ENCODE results near the gene VGF.

VGF gene

DNA sequence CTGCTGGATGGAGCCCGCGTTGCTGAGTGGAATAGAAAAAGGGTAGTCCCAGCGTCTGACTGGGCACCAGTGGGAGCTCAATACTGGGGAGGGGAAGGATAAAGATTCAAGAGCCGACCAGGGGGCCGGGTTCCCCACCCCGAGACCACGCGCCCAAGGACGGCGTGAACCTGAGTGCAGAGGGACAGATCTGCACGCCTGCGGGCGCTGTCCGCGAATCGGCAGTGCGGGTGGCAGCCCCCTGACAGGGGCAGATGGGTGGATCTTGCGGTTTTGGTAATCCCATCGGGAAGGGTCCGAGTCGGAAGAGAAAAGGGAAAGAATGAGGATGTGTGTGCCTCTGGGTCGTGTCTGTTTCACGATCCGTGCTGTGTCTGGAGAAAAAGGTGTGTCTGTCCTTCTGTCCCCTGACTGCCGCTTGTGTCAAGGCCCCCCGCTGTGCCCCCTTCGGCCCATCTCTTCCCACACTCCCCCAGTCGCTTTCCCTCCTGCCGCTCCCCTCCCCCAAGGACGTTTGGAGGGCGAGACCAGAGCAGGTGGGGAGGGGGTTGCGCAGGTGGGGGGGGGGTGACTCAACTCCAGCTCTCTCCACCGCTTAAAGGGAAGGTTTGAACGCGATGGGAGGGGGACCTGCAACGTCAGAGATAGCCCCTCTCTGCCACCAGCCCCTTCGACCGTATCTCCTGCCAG lies 734 bp upstream of the VGF start:
- no peak for DNase-seq (ENCODE audit: low read depth)

DNA sequence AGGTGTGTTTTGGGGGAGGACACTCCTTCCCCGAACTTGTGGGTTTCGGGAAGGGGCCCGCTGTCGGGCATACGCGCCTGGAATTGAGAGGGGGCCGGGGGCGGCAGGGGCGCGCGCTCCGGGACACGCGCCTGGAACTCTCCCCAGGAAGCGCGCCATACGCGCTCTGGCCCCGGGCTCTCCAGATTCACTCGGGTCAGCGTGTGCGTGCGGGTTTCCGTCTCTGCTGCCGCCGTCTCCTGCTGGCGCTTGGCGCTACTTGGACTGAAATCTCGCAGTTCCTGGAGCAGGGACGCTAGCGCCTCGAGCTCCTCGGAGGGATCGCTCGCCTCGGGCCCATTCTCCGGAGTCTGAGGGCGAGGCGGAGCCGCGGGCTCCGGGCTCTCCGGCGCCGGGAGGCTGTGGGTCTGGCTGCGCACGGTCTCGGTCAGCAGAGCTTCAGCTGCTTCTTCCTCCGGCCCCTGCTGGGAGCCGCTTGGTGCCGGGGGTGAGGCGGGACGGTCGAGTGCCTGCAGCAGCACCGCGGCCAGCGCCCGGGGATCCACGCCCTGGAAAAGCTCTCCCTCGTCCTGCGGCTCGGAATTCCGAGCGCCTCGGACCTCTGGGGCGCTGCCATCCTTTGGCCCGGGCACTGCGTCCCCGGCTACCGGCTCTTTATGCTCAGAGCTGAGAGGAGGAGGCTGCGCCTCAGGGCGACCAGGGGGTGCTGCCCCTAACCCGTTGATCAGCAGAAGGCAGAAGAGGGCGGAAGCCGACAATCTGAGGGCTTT lies 1.1 kb downstream of the VGF start:
- DNase-seq (ENCODE audit: low read depth), result peak; percentile 77

- DNase-seq (ENCODE audit: low read depth), result peak; percentile 42
Measured at GRCh38 chr7:101163279-101164070, 1.9 kb downstream of the VGF start.

DNA sequence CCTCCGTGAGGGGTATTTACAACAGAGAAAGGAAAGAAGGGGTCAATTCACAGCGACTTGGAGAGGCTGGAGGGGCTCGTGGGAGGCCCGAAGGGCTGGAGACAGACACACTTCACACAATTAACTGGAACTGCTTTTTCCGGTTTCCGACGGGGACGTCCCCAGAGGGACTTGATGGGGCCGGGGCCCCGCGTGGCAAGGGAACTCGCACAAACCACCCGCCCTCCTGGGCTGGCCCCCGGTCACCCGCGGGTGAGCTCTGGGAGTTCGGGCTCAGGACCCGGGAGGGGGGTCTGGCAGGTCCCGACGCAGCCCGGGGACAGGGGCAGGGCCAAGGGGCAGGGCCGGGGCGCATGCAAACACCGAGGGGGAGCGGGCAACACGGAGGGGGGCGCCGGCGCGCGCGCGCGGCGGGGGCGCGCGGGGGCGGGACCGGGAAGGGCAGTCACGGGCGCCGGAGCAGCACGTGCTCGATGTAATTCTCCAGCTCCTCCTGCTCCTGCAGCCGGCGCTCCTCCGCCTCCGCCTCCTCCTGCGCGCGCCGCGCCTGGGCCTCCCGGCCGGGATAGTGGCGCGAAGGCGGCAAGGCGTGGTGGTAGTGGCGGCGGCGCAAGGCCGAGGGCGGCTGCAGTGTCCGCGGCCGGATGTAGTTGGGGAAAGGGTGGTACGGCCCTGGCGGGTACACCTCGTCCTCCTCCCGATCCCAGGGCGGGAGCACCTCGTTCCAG lies 2.7 kb downstream of the VGF start:
- peak; percentile 62 for DNase-seq (ENCODE audit: low read depth)

DNA sequence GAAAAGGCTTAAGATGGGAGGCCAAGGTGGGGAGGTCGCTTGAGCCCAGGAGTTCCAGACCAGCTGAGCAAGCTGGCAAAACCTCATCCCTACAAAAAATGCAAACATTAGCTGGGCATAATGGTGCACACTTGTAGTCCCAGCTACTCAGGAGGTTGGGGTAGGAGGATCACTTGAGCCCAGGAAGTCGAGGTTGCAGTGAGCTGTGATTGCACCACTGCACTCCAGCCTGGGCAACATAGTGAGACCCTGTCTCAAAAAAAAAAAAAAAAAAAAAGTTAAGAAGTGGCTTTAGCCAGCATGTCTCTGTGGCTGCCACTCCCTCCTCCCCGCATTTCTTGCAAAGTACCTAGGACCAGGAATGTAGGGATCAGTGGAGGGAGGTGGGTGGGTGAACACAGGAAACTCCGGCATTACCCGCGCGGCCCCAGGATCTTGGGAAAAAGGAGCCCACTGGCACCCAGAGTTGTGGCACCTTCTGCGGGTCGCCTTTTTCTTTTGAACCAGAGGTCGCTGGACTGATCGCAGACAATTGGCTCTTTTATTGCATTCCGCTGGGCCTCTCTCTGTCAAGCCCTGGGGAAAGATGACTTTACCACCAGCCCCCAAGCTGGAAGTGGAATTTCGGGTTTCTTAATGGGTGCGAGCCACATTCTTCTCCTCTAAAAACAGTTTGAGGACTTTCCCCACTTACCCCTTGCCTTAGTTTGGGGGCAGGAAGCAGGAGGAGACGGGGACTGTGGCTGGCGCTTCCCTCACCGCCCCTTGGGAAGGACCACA lies 3.5 kb downstream of the VGF start:
- no peak for DNase-seq (ENCODE audit: low read depth)

GRCh38 chr7:101160910-101161309 lies 4.5 kb downstream of the VGF start:
- DNase-seq (ENCODE audit: low read depth), result no peak

DNA sequence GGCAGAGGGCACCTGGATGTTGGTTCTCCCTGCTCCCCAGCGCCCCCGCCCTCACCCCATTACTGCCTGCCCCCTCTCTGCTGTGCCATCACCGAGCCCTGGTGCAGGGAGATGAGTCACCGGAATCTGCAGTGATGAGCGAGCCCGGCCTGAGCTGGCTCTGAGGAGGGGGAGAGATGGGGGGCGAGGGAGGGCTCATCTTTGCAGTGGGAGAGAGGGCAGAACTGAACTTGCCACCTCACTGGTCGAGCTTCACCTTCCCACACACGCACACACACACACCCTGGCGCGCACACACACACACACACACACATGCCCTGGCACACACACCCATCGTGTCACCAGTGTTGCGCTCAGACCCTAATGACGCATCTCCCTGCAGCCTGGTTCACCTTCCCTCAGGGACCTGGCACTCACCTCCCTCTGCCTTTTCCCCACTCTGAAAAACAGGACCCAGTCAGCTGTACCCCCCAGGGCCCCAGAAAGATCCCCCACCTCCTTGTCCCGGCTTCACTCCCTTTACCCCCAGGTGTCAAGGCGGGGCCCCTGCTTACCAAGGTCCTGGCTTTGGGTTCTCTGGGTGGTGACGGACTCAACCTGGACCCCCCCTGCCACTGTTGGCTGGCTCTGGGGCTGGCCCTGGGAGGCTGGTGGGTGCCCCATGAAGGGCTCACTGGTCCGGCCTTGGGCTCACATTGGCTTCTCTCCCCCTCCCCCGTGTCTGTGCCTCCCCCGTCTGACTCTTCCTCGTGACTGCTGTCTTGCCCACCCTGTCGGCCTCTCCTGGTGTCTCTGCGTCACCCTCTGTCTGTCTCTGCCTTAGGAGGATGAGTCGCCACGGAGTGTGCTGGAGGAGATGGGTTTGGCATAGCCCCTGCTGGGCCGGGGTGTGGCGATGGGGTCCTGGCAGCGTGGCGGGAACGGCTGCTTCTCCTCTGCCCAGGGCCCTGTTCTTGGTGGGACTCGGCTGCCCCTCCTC lies 5.4 kb downstream of the VGF start:
- peak; percentile 35 for DNase-seq (ENCODE audit: low read depth)

- DNase-seq (ENCODE audit: low read depth), result no peak
Measured at GRCh38 chr7:101156866-101157589, 8.3 kb downstream of the VGF start.

DNA sequence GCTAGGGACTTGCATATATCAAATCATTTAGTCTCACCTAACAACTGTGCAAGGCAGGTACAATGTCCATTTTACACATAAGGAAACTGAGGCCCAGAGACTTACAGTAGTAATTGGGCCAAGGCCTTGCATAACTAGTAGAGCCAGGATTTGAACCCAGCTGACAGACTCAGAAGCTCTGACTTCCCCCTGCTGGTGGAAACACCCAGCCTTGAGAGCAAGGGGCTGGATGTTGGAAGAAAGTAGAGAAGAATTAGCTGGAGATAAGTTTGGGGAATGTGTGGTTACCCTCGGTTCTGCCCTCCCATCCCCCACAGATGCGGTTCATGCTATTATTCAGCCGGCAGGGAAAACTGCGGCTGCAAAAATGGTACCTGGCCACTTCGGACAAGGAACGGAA lies 9.1 kb downstream of the VGF start:
- peak; percentile 27 for DNase-seq (ENCODE audit: low read depth)

DNA sequence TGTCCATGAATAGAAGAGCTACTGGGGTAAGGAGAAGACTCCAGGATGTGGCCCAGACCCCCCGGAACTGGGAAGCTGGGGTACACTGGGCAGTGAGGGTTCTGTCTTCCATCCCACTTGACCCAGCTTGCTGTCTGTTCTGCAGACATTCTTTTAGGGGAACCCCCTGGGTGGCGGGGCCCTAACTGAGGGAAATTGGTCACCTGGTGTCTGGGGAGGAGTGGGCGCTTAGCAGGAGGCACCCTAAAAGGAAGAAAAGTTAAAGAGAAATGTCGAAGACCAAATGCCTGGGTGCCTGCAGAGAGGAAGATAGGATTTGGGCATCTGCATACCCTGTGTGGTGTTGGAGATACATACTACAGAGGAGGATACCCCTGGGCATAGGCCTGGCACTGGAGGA lies 10.1 kb downstream of the VGF start:
- DNase-seq (ENCODE audit: low read depth), result no peak

DNA sequence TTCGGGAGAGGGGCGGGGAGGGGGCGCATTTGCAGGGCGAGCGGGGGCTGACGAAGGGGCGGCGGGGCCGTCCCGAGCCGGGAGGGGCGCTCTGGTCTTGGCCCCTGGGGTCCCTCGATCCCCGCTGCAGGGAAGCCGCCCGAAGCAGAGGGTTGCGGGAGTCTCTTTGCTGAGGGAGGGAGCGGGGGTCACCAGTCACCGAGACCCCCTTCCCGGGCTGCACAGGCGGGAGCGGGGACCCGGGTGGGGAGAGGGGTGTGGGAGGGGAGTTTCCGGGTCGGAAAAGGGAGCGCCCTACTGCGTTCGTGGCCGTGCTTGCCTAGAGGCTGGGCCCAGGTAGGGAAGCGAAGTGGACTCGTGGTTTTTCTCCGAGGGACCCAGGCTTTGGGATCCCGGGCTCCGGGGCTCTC lies 10.7 kb downstream of the VGF start:
- DNase-seq (ENCODE audit: low read depth), result no peak

DNA sequence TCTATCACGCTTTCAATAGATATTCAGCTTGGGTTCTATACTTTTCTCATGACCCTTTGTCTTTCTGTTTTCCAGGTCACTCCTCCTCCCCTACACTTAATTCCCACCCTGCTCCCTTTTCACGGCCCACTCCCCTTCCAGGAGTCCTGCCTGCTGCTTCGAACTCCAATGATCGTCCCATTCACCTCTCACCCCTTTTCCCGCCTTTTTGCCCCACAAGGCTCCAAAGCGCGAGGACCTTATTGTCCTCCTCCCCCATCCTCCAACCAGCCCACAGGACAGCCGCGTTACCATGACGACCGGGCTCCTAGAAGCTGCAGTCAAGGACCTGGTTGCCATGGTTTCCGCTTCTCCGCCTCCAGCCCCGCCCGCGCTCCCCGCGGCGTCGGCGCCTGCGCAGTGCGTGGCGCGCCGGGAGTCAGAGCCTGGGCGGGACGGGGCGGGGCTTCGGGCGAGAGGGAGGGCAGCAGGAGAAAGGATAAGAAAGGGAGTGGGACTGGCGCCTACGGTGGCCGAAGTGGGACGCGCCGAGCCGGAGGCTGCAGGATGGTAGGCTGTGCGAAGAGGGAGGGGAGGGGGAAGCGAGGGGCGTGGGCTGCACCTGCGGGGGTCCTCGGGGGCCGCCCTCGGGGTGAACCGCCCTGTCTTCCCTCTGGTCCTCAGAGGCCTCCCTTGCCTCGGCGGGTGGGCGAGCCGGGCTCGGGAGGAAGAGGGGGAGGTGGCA lies 11.2 kb downstream of the VGF start, which contains the start of gene AP1S1:
TSS of gene AP1S1 (plus strand) at position 508 of the 724 bp plus-strand sequence. CDS start at position 547, 39 bp downstream.
- peak; percentile 93 for DNase-seq (ENCODE audit: low read depth)

- DNase-seq (ENCODE audit: low read depth), result no peak
Measured at GRCh38 chr7:101151908-101152651, 13.3 kb downstream of the VGF start.

DNA sequence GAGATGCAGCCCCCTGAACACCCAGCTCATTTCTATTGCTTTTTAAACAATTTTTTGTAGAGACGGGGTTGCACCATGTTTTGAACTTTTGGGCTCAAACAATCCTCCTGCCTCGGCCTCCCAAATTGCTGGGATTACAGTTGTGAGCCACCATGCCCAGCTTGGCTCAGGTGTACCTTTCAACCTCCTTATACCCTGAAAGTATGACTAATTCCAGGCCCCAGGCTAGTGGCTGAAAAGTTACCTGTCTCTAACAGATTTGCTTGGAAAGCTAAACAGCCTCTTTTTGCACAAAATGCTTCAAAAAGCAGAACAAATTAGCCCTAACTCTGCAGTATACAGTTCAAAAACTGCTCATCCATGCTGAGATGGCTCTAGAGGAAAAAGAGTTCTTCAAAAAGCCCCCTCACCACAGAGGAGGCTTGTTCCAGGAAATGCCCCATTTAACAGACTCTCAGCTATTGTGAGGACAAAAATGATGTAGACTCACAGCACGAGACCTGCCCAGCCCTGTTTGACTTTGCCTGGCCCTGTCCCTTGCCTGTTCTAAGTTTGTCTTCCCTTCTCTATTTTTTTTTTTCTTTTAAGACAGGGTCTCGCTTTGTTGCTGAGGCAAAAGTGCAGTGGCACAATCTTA lies 24.5 kb downstream of the VGF start:
- no peak for DNase-seq (ENCODE audit: low read depth)

DNA sequence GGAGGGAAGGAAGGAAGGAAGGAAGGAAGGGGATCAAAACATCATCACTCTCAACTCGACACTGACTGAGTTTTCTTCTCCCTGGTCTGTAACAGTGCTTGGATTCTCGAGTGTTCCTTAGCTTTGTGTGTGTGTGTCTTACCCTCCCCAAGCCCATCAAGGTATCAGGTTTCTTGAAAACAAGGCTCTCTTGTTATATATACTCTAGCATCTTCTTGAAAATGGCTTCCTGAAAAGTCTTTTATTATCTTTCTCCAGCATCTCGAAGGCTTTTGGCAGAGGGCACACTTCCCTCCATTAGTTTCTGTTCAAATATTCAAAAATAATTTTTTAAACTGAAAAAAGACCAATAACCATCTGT lies 25.1 kb downstream of the VGF start:
- DNase-seq (ENCODE audit: low read depth), result peak; percentile 65

DNA sequence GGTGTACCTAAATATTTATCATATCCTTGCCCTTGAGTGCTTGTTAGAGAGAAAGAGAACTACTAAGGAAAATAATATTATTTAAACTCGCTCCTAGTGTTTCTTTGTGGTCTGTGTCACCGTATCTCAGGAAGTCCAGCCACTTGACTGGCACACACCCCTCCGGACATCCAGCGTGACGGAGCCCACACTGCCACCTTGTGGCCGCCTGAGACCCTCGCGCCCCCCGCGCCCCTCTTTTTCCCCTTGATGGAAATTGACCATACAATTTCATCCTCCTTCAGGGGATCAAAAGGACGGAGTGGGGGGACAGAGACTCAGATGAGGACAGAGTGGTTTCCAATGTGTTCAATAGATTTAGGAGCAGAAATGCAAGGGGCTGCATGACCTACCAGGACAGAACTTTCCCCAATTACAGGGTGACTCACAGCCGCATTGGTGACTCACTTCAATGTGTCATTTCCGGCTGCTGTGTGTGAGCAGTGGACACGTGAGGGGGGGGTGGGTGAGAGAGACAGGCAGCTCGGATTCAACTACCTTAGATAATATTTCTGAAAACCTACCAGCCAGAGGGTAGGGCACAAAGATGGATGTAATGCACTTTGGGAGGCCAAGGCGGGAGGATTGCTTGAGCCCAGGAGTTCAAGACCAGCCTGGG lies 27.0 kb downstream of the VGF start:
- DNase-seq (ENCODE audit: low read depth), result peak; percentile 97

DNA sequence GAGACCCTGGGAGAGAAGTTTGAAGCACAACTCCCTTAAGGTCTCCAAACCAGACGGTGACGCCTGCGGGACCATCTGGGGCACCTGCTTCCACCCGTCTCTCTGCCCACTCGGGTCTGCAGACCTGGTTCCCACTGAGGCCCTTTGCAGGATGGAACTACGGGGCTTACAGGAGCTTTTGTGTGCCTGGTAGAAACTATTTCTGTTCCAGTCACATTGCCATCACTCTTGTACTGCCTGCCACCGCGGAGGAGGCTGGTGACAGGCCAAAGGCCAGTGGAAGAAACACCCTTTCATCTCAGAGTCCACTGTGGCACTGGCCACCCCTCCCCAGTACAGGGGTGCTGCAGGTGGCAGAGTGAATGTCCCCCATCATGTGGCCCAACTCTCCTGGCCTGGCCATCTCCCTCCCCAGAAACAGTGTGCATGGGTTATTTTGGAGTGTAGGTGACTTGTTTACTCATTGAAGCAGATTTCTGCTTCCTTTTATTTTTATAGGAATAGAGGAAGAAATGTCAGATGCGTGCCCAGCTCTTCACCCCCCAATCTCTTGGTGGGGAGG lies 27.6 kb downstream of the VGF start:
- peak; percentile 63 for DNase-seq (ENCODE audit: low read depth)

All from iris pigment epithelial cell (primary cell).